Hepatocyte (in vitro differentiated cells): ENCODE data around the gene ARFGAP1.

Source experiments
- CTCF ChIP-seq: fragments of 200-600 bp; sonication (generic); IDR thresholded peaks from 2 replicates; pipeline ENCODE4 v1.5.1; 2016; ENCODE audit warnings: antibody characterized with exemption, mild to moderate bottlenecking; ENCODE audit not compliant: poor library complexity
- EZH2 ChIP-seq: fragments of 200-600 bp; sonication (generic); IDR thresholded peaks from 2 replicates; pipeline ENCODE4 v1.6.1; 2016; ENCODE audit warnings: antibody characterized with exemption, mild to moderate bottlenecking, borderline replicate concordance
- EZH2phosphoT487 ChIP-seq: fragments of 200-600 bp; sonication (generic); IDR thresholded peaks from one replicate; pipeline ENCODE4 v1.6.1; 2018; ENCODE audit warnings: antibody characterized with exemption, mild to moderate bottlenecking, low read depth, moderate library complexity; ENCODE audit not compliant: unreplicated experiment, severe bottlenecking

DNA sequence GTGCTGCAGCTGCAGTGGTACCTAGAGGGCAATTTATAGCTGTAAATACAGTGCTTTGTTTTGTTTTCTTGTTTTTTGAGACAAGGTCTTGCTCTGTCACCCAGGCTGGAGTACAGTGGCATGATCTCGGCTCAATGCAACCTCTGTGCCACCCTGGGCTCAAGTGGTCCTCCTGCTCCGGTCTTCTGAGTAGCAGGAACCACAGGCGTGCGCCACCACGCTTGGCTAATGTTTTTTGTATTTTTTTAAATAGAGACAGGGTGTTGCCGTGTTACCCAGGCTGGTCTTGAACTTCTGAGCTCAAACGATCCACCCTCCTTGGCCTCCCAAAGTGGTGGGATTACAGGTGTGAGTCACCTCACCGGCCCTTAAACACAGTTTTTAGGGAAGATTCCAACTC is 61.7 kb downstream of the ARFGAP1 start:
- no peak for TF ChIP-seq EZH2
- TF ChIP-seq CTCF = no peak
- no peak for TF ChIP-seq EZH2phosphoT487
